Lower leg skin (tissue), 3 donors: Measurements from ENCODE around the gene TAF1B.

Source experiments
- POLR2A ChIP-seq, 2 donors: fragments of 450-650 bp; IDR thresholded peaks; one replicate each; pipeline ENCODE4 v1.6.1; 2016 to 2017; ENCODE audit warnings: antibody characterized with exemption in 2 of 2, mild to moderate bottlenecking in 1 of 2, moderate library complexity in 1 of 2
- TF ChIP-seq, protein P1 (sequence below), 3 donors: fragments of 450-650 bp; IDR thresholded peaks; one replicate each; pipeline ENCODE4 v1.5.1; 2016; ENCODE audit warnings: antibody characterized with exemption in 3 of 3, mild to moderate bottlenecking in 3 of 3, moderate library complexity in 2 of 3

GRCh38 chr2:9885036-9885684, 41.9 kb downstream of the TAF1B start:
- TF ChIP-seq, protein P1, sequence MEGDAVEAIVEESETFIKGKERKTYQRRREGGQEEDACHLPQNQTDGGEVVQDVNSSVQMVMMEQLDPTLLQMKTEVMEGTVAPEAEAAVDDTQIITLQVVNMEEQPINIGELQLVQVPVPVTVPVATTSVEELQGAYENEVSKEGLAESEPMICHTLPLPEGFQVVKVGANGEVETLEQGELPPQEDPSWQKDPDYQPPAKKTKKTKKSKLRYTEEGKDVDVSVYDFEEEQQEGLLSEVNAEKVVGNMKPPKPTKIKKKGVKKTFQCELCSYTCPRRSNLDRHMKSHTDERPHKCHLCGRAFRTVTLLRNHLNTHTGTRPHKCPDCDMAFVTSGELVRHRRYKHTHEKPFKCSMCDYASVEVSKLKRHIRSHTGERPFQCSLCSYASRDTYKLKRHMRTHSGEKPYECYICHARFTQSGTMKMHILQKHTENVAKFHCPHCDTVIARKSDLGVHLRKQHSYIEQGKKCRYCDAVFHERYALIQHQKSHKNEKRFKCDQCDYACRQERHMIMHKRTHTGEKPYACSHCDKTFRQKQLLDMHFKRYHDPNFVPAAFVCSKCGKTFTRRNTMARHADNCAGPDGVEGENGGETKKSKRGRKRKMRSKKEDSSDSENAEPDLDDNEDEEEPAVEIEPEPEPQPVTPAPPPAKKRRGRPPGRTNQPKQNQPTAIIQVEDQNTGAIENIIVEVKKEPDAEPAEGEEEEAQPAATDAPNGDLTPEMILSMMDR (IDR thresholded peaks at IDR 0.05) = no peak
- no peak for TF ChIP-seq POLR2A (IDR thresholded peaks at IDR 0.05)
